GM12878 (cell line): ENCODE data around the gene UBE2Z. TPM values are rescaled to one million over a fixed set of nuclear protein-coding genes. Genes with fewer than 3 reads are reported as not detected.

Source experiments
- CHD4 ChIP-seq: fragments of 200-600 bp; sonication (generic); IDR thresholded peaks from 2 replicates; pipeline ENCODE4 v1.6.1; 2016; ENCODE audit warnings: mild to moderate bottlenecking
- CREB1 ChIP-seq: IDR thresholded peaks from 2 replicates; pipeline ENCODE4 v1.6.1; 2012; ENCODE audit warnings: low read depth, mild to moderate bottlenecking, inconsistent platforms
- HCFC1 ChIP-seq: fragments of 150-350 bp; IDR thresholded peaks from 2 replicates; pipeline ENCODE4 v1.6.1; 2014; ENCODE audit warnings: low read length
- IKZF2 ChIP-seq, 2 experiments: fragments of 450-650 bp; IDR thresholded peaks; 2 replicates each; pipeline ENCODE4 v1.6.1; 2017; ENCODE audit warnings: mild to moderate bottlenecking in 2 of 2, moderate library complexity in 2 of 2
- JUND ChIP-seq: IDR thresholded peaks from 2 replicates; pipeline ENCODE4 v1.6.1; 2012; ENCODE audit warnings: low read depth, mild to moderate bottlenecking, low read length, improper control_type of control experiment, moderate library complexity
- KDM1A ChIP-seq: fragments of 200-600 bp; sonication (generic); IDR thresholded peaks from 2 replicates; pipeline ENCODE4 v1.6.1; 2016; ENCODE audit warnings: borderline replicate concordance
- MEF2A ChIP-seq: IDR thresholded peaks from 2 replicates; pipeline ENCODE4 v1.6.1; 2011; ENCODE audit warnings: low read depth, mild to moderate bottlenecking, low read length, moderate library complexity; ENCODE audit not compliant: insufficient read depth
- MEF2B ChIP-seq: fragments of 450-650 bp; IDR thresholded peaks from 2 replicates; pipeline ENCODE4 v1.6.1; 2018; ENCODE audit warnings: mild to moderate bottlenecking, moderate library complexity; ENCODE audit not compliant: partially characterized antibody, poor library complexity, severe bottlenecking
- POLR2A ChIP-seq: IDR thresholded peaks from 2 replicates; pipeline ENCODE4 v1.6.1; 2011; ENCODE audit warnings: low read depth, mild to moderate bottlenecking, low read length
- RB1 ChIP-seq: fragments of 450-650 bp; formaldehyde crosslinking; IDR thresholded peaks from 2 replicates; pipeline ENCODE4 v1.6.1; 2017; ENCODE audit warnings: mild to moderate bottlenecking, borderline replicate concordance
- SRF ChIP-seq, 2 experiments: IDR thresholded peaks; 2 replicates each; pipeline ENCODE4 v1.6.1; 2011; ENCODE audit warnings: low read depth in 2 of 2, low read length in 2 of 2, mild to moderate bottlenecking in 1 of 2, moderate library complexity in 1 of 2
- SUZ12 ChIP-seq: fragments of 200-600 bp; sonication (generic); IDR thresholded peaks from one replicate; pipeline ENCODE4 v1.6.1; 2018; ENCODE audit warnings: antibody characterized with exemption, mild to moderate bottlenecking; ENCODE audit not compliant: unreplicated experiment
- TAF1 ChIP-seq: IDR thresholded peaks from 2 replicates; pipeline ENCODE4 v1.6.1; 2011; ENCODE audit warnings: mild to moderate bottlenecking, low read depth, low read length, borderline replicate concordance
- TCF7 ChIP-seq: IDR thresholded peaks from 2 replicates; pipeline ENCODE4 v1.6.1; 2014; ENCODE audit warnings: antibody characterized with exemption, borderline replicate concordance
- polyA plus RNA-seq, 11 experiments: library from polyadenylated mRNA; depleted of rRNA in 4 of 11; unstranded in 6 of 11; stranded (reverse) in 5 of 11; fragments of >200 nt; fragmentation: Nextera tagmentation in 4 of 11; fragmentation: Illumina TruSeq in 1 of 11; extraction: Ambion mirVana in 4 of 11; extraction: Trizol in 1 of 11; gene quantifications; 1 replicate in 1 of 11; 2 replicates in 10 of 11; pipeline versions ENCODE4 v1.2.1 to v1.2.3, GENCODE V29; 2011 to 2016; ENCODE audit warnings: inconsistent platforms in 2 of 11, missing spikeins in 2 of 11, low read depth in 1 of 11
- total RNA-seq, 4 experiments: library from RNA; depleted of rRNA in 3 of 4; stranded (reverse); fragments of >200 nt in 3 of 4; fragmentation: Illumina TruSeq in 1 of 4; extraction: Trizol in 1 of 4; gene quantifications; 2 replicates each; pipeline versions ENCODE4 v1.2.1 to v1.2.3, GENCODE V29; 2013 to 2021
- TF ChIP-seq, protein P1 (sequence below): fragments of 450-650 bp; IDR thresholded peaks from 2 replicates; pipeline ENCODE4 v1.6.1; 2017; ENCODE audit warnings: mild to moderate bottlenecking, moderate library complexity
- TF ChIP-seq, protein P2 (sequence below): IDR thresholded peaks from 2 replicates; pipeline ENCODE4 v1.6.1; 2012; ENCODE audit warnings: low read depth, low read length, improper control_type of control experiment
- TF ChIP-seq, protein P3 (sequence below): fragments of 150-350 bp; IDR thresholded peaks from 2 replicates; pipeline ENCODE4 v1.6.1; 2016; ENCODE audit warnings: low read depth, low read length

Gene UBE2Z
- total and polyA plus RNA-seq, 10 of the 15 experiments (the other 5 are each of a cell fraction or from before 2014, with no cell fraction given): 23.1 to 191 (median 57.4) TPM

DNA sequence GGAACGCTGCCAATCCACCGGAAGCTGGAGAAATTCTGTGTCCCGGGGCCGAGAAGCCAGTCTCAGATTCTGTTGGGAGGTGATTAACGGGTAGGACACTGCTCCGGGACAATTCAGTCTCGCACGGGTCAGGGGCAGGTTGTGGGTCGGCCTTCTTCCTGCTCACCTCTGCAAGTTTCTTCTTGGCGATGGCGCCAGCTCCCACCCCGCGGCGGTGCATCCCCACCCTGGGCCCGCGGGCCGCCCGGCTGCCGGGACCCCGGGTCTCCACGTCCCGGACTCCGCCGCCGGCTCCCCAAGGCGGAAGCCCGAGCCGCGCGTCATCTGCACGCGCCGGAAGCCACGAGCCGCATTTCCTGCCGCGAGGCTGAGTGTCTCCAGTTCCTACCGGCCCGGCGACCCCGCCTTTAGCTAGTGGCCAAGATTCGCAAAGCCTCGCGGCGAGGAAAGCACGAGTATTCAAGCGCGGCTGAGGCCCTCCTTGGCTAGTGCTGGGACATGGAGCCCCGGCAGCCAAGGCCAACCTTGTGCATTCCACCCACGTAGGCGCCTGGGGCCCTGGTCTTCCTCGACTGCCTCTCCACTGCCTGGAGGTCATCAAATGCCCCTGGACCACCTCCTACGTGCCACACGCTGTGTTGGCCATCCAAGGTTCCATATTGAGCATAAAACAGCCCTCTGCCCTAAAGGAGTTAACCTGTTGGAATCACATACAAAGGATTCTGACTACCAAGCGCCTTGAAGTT lies 36.5 kb downstream of the UBE2Z start, which contains the start of gene SNF8 (continued):
- TF ChIP-seq, protein P1, sequence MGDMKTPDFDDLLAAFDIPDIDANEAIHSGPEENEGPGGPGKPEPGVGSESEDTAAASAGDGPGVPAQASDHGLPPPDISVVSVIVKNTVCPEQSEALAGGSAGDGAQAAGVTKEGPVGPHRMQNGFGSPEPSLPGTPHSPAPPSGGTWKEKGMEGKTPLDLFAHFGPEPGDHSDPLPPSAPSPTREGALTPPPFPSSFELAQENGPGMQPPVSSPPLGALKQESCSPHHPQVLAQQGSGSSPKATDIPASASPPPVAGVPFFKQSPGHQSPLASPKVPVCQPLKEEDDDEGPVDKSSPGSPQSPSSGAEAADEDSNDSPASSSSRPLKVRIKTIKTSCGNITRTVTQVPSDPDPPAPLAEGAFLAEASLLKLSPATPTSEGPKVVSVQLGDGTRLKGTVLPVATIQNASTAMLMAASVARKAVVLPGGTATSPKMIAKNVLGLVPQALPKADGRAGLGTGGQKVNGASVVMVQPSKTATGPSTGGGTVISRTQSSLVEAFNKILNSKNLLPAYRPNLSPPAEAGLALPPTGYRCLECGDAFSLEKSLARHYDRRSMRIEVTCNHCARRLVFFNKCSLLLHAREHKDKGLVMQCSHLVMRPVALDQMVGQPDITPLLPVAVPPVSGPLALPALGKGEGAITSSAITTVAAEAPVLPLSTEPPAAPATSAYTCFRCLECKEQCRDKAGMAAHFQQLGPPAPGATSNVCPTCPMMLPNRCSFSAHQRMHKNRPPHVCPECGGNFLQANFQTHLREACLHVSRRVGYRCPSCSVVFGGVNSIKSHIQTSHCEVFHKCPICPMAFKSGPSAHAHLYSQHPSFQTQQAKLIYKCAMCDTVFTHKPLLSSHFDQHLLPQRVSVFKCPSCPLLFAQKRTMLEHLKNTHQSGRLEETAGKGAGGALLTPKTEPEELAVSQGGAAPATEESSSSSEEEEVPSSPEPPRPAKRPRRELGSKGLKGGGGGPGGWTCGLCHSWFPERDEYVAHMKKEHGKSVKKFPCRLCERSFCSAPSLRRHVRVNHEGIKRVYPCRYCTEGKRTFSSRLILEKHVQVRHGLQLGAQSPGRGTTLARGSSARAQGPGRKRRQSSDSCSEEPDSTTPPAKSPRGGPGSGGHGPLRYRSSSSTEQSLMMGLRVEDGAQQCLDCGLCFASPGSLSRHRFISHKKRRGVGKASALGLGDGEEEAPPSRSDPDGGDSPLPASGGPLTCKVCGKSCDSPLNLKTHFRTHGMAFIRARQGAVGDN: peak; percentile 86; the same call in 1 of the 2 replicates
- peak; percentile 95 for TF ChIP-seq POLR2A
- TF ChIP-seq IKZF2 (IDR thresholded peaks at IDR 0.05): no peak
- no peak for TF ChIP-seq SUZ12
- peak; percentile 78 for TF ChIP-seq HCFC1
- TF ChIP-seq TCF7: no peak
- TF ChIP-seq CHD4: no peak
- peak; percentile 98 for TF ChIP-seq CREB1
- no peak for TF ChIP-seq RB1
- TF ChIP-seq TAF1: peak; percentile 65; the same call in 1 of the 2 replicates
- peak; percentile 56 for TF ChIP-seq MEF2B
- TF ChIP-seq, protein P2, sequence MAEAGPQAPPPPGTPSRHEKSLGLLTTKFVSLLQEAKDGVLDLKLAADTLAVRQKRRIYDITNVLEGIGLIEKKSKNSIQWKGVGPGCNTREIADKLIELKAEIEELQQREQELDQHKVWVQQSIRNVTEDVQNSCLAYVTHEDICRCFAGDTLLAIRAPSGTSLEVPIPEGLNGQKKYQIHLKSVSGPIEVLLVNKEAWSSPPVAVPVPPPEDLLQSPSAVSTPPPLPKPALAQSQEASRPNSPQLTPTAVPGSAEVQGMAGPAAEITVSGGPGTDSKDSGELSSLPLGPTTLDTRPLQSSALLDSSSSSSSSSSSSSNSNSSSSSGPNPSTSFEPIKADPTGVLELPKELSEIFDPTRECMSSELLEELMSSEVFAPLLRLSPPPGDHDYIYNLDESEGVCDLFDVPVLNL: no peak; the same call in 1 of the 2 replicates
- TF ChIP-seq, protein P3, sequence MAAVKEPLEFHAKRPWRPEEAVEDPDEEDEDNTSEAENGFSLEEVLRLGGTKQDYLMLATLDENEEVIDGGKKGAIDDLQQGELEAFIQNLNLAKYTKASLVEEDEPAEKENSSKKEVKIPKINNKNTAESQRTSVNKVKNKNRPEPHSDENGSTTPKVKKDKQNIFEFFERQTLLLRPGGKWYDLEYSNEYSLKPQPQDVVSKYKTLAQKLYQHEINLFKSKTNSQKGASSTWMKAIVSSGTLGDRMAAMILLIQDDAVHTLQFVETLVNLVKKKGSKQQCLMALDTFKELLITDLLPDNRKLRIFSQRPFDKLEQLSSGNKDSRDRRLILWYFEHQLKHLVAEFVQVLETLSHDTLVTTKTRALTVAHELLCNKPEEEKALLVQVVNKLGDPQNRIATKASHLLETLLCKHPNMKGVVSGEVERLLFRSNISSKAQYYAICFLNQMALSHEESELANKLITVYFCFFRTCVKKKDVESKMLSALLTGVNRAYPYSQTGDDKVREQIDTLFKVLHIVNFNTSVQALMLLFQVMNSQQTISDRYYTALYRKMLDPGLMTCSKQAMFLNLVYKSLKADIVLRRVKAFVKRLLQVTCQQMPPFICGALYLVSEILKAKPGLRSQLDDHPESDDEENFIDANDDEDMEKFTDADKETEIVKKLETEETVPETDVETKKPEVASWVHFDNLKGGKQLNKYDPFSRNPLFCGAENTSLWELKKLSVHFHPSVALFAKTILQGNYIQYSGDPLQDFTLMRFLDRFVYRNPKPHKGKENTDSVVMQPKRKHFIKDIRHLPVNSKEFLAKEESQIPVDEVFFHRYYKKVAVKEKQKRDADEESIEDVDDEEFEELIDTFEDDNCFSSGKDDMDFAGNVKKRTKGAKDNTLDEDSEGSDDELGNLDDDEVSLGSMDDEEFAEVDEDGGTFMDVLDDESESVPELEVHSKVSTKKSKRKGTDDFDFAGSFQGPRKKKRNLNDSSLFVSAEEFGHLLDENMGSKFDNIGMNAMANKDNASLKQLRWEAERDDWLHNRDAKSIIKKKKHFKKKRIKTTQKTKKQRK: no peak
- no peak for TF ChIP-seq MEF2A
- TF ChIP-seq KDM1A: no peak
- TF ChIP-seq JUND: no peak
- peak in 1 of 2 experiments; percentile 81; a peak in 2 of 4 replicates for TF ChIP-seq SRF (IDR thresholded peaks at IDR 0.05; ENCODE audit: low read depth in 2 of 2, low read length in 2 of 2)
